Kidney (tissue), 14 donors: Measurements from ENCODE around the gene TDRD12. TPM values are rescaled to one million over a fixed set of nuclear protein-coding genes. Genes with fewer than 3 reads are reported as not detected.
"Not testable (repeated sequence)": the region's sequence is repeated elsewhere in the genome, so short reads cannot be mapped to it uniquely, and the experiment has no call there.

Experiments
- DNase-seq, 5 donors: peaks; one replicate each; pipeline ENCODE4 v3.0.0-alpha.2; 2013 to 2020
- FAIRE-seq: peaks from 2 replicates; lab custom pipeline; 2012; peaks lifted over from hg19 to GRCh38; lab: Jason Lieb, UNC
- H3K27ac ChIP-seq, 2 donors: one replicate each; pipeline ENCODE4 v1.7.0; 2013; ENCODE audit warnings: low read depth in 2 of 2, low read length in 2 of 2, inconsistent platforms in 1 of 2
- H3K27me3 ChIP-seq: one replicate; pipeline ENCODE4 v1.7.1; 2013; ENCODE audit warnings: low read length, inconsistent platforms; ENCODE audit not compliant: control insufficient read depth, insufficient read depth
- H3K36me3 ChIP-seq, 3 donors: one replicate each; pipeline versions ENCODE4 v1.7.0 to v1.7.1; 2013; ENCODE audit warnings: low read length in 3 of 3, control low read depth in 1 of 3, inconsistent platforms in 1 of 3; ENCODE audit not compliant: insufficient read depth in 3 of 3, control insufficient read depth in 2 of 3
- H3K4me1 ChIP-seq, 3 donors: one replicate each; pipeline versions ENCODE4 v1.7.0 to v1.7.1; 2013; ENCODE audit warnings: low read length in 3 of 3, inconsistent platforms in 1 of 3, low read depth in 1 of 3; ENCODE audit not compliant: control insufficient read depth in 2 of 3, insufficient read depth in 2 of 3
- H3K4me3 ChIP-seq, 3 donors: one replicate each; pipeline versions ENCODE4 v1.7.0 to v1.8.1; 2013; ENCODE audit warnings: low read length in 3 of 3, control low read depth in 1 of 3, inconsistent platforms in 1 of 3
- H3K9ac ChIP-seq, 3 donors: one replicate each; pipeline versions ENCODE4 v1.7.0 to v1.7.1; 2013; ENCODE audit warnings: low read length in 3 of 3, control low read depth in 1 of 3, inconsistent platforms in 1 of 3
- H3K9me3 ChIP-seq, 3 donors: one replicate each; pipeline versions ENCODE4 v1.7.0 to v1.7.1; 2013; ENCODE audit warnings: low read length in 3 of 3, control low read depth in 1 of 3, inconsistent platforms in 1 of 3; ENCODE audit not compliant: control insufficient read depth in 2 of 3, insufficient read depth in 1 of 3
- CTCF ChIP-seq: IDR thresholded peaks from 3 replicates; pipeline ENCODE4 v1.5.1; 2012; ENCODE audit warnings: mild to moderate bottlenecking, moderate library complexity, borderline replicate concordance; ENCODE audit not compliant: insufficient read depth; ENCODE audit errors: extremely low read depth
- intact Hi-C: fragments of 100-400 bp; cut with DNase I; formaldehyde crosslinking; loops from one replicate; pipeline ENCODE4 v1.11.1; 2022
- polyA plus RNA-seq: library from polyadenylated mRNA; stranded (reverse); fragments of 350-450 nt; fragmentation: Illumina TruSeq; extraction: RNeasy Lipid Tissue Mini Kit (QIAGEN cat#74804); gene quantifications from one replicate; pipeline ENCODE4 v1.2.3, GENCODE V29; 2014; ENCODE audit warnings: low read depth, low replicate concordance; ENCODE audit not compliant: insufficient read depth
- total RNA-seq: library from RNA; stranded (reverse); fragmentation: NEBNext Ultra II Directional; extraction: Animal tissue kit (Norgen Biotek cat#: 25700); gene quantifications from one replicate; pipeline ENCODE4 v1.2.1, GENCODE V29; 2021
- donor health status: control.
- donor health status: control.
- donor health status: control.
- donor health status: control.
- donor health status: control.
- donor health status: DM: yes; HTN: yes; CAD: no.
- donor health status: Normal renal cell carcinoma (clear cell type).

TDRD12 gene
- total and polyA plus RNA-seq, 2 donors from 2014 or later, result 0.38 TPM; not detected in 1

GRCh38 chr19:32757189-32757588 is 37.6 kb downstream of the TDRD12 start:
- FAIRE-seq, result no peak
- intact Hi-C loops, result no loop called here
- DNase-seq, result no peak
- Histone ChIP-seq H3K9ac (no peak overlapping the region), H3K36me3 (no peaks in the 10 kb centered on the region), H3K4me3 (no peak overlapping the region), H3K9me3 (no peaks in the 10 kb centered on the region), H3K27me3 (no peaks in the 10 kb centered on the region), H3K4me1 (no peaks in the 10 kb centered on the region), H3K27ac (no peak overlapping the region)
- no peak for TF ChIP-seq CTCF

- intact Hi-C loops, H3K27me3 ChIP-seq, H3K4me1 ChIP-seq, FAIRE-seq, DNase-seq, H3K4me3 ChIP-seq, H3K9me3 ChIP-seq, H3K9ac ChIP-seq, H3K27ac ChIP-seq, H3K36me3 ChIP-seq: not testable (repeated sequence)
Observed at GRCh38 chr19:32765365-32765764, 45.8 kb downstream of the TDRD12 start.

GRCh38 chr19:32767951-32768679 is 48.5 kb downstream of the TDRD12 start:
- Histone ChIP-seq H3K4me1 (no peaks in the 10 kb centered on the region), H3K36me3 (no peaks in the 10 kb centered on the region), H3K9me3 (peaks cover 0 to 2% (median 0%) of the 10 kb centered on the region in 3 donors), H3K4me3 (no peak overlapping the region), H3K27me3 (no peaks in the 10 kb centered on the region), H3K9ac (no peak overlapping the region), H3K27ac (no peak overlapping the region)
- TF ChIP-seq CTCF, result no peak
- FAIRE-seq (no peak), DNase-seq (no peak)
- intact Hi-C loops, result no loop called here

GRCh38 chr19:32771596-32771995 is 52.0 kb downstream of the TDRD12 start:
- no peak overlapping the region for H3K27ac ChIP-seq
- no peak for FAIRE-seq
- H3K36me3 ChIP-seq, result no peaks in the 10 kb centered on the region
- no peaks in the 10 kb centered on the region for H3K27me3 ChIP-seq
- H3K9me3 ChIP-seq, result peaks cover 0 to 2% (median 0%) of the 10 kb centered on the region in 3 donors
- H3K4me3 ChIP-seq, result no peak overlapping the region
- H3K9ac ChIP-seq, result no peak overlapping the region
- DNase-seq, result no peak
- no peak for TF ChIP-seq CTCF
- intact Hi-C loops, result no loop called here
- no peaks in the 10 kb centered on the region for H3K4me1 ChIP-seq
